Astrocyte (in vitro differentiated cells and primary cell): Measurements from ENCODE around the gene FNDC11. TPM values are rescaled to one million over a fixed set of nuclear protein-coding genes. Genes with fewer than 3 reads are reported as not detected.

Experiments
- DNase-seq: peaks from one replicate; pipeline ENCODE4 v3.0.0-alpha.2; 2010; ENCODE audit warnings: low read depth
- FAIRE-seq: peaks from 2 replicates; lab custom pipeline; 2011; peaks lifted over from hg19 to GRCh38; lab: Jason Lieb, UNC
- H2AFZ ChIP-seq: 2 replicates; pipeline ENCODE4 v1.6.0; 2012; ENCODE audit warnings: low read depth, low read length, inconsistent platforms
- H3K27ac ChIP-seq: 2 replicates; pipeline ENCODE4 v1.5.1; 2011; ENCODE audit warnings: low read depth, low read length, inconsistent platforms
- H3K27me3 ChIP-seq: 2 replicates; pipeline ENCODE4 v1.6.0; 2011; ENCODE audit warnings: low read length, inconsistent platforms; ENCODE audit not compliant: insufficient read depth
- H3K36me3 ChIP-seq: 2 replicates; pipeline ENCODE4 v1.5.1; 2011; ENCODE audit warnings: low read length, inconsistent platforms; ENCODE audit not compliant: insufficient read depth
- H3K4me1 ChIP-seq: 2 replicates; pipeline ENCODE4 v1.5.1; 2011; ENCODE audit warnings: low read length, inconsistent platforms; ENCODE audit not compliant: insufficient read depth
- H3K4me2 ChIP-seq: 2 replicates; pipeline ENCODE4 v1.6.0; 2012; ENCODE audit warnings: low read length, inconsistent platforms
- H3K4me3 ChIP-seq: 2 replicates; pipeline ENCODE4 v1.5.1; 2011; ENCODE audit warnings: low read depth, mild to moderate bottlenecking, low read length, inconsistent platforms; ENCODE audit not compliant: insufficient read depth
- H3K79me2 ChIP-seq: 2 replicates; pipeline ENCODE4 v1.6.0; 2012; ENCODE audit warnings: mild to moderate bottlenecking, low read length, inconsistent platforms; ENCODE audit not compliant: insufficient read depth
- H3K9ac ChIP-seq: 2 replicates; pipeline ENCODE4 v1.6.0; 2012; ENCODE audit warnings: mild to moderate bottlenecking, low read length, inconsistent platforms
- H3K9me3 ChIP-seq: 2 replicates; pipeline ENCODE4 v1.5.1; 2012; ENCODE audit warnings: low read depth, mild to moderate bottlenecking, low read length, inconsistent platforms; ENCODE audit not compliant: insufficient read depth
- H4K20me1 ChIP-seq: 2 replicates; pipeline ENCODE4 v1.6.0; 2012; ENCODE audit warnings: low read length, inconsistent platforms; ENCODE audit not compliant: insufficient read depth
- H3K27ac Mint-ChIP-seq: one replicate; pipeline ENCODE4 v1.8.0; 2021; ENCODE audit warnings: mild to moderate bottlenecking, mixed read lengths; ENCODE audit not compliant: unreplicated experiment
- H3K27me3 Mint-ChIP-seq: one replicate; pipeline ENCODE4 v1.8.0; 2021; ENCODE audit warnings: low read depth, mixed read lengths; ENCODE audit not compliant: unreplicated experiment
- H3K36me3 Mint-ChIP-seq: one replicate; pipeline ENCODE4 v1.8.0; 2021; ENCODE audit warnings: low read depth, mixed read lengths; ENCODE audit not compliant: unreplicated experiment
- H3K4me1 Mint-ChIP-seq: one replicate; pipeline ENCODE4 v1.8.0; 2021; ENCODE audit warnings: low read depth, mixed read lengths; ENCODE audit not compliant: unreplicated experiment
- H3K4me3 Mint-ChIP-seq: one replicate; pipeline ENCODE4 v1.8.0; 2021; ENCODE audit warnings: mild to moderate bottlenecking, moderate library complexity, mixed read lengths; ENCODE audit not compliant: unreplicated experiment
- H3K9me3 Mint-ChIP-seq: one replicate; pipeline ENCODE4 v1.8.0; 2021; ENCODE audit warnings: mild to moderate bottlenecking, mixed read lengths; ENCODE audit not compliant: unreplicated experiment
- CTCF ChIP-seq: IDR thresholded peaks from 2 replicates; pipeline ENCODE4 v1.5.1; 2011; ENCODE audit warnings: low read depth, mild to moderate bottlenecking, inconsistent platforms, low read length, moderate library complexity; ENCODE audit not compliant: insufficient read depth
- EZH2 ChIP-seq: IDR thresholded peaks from 2 replicates; pipeline ENCODE4 v1.6.1; 2012; ENCODE audit warnings: mild to moderate bottlenecking, low read length, inconsistent platforms; ENCODE audit not compliant: insufficient read depth
- total RNA-seq: library from RNA; stranded (reverse); gene quantifications from 2 replicates; pipeline ENCODE4 v1.2.1, GENCODE V29; 2021

Gene FNDC11
- total RNA-seq, 1 donor from 2014 or later, result 0.20 TPM

DNA sequence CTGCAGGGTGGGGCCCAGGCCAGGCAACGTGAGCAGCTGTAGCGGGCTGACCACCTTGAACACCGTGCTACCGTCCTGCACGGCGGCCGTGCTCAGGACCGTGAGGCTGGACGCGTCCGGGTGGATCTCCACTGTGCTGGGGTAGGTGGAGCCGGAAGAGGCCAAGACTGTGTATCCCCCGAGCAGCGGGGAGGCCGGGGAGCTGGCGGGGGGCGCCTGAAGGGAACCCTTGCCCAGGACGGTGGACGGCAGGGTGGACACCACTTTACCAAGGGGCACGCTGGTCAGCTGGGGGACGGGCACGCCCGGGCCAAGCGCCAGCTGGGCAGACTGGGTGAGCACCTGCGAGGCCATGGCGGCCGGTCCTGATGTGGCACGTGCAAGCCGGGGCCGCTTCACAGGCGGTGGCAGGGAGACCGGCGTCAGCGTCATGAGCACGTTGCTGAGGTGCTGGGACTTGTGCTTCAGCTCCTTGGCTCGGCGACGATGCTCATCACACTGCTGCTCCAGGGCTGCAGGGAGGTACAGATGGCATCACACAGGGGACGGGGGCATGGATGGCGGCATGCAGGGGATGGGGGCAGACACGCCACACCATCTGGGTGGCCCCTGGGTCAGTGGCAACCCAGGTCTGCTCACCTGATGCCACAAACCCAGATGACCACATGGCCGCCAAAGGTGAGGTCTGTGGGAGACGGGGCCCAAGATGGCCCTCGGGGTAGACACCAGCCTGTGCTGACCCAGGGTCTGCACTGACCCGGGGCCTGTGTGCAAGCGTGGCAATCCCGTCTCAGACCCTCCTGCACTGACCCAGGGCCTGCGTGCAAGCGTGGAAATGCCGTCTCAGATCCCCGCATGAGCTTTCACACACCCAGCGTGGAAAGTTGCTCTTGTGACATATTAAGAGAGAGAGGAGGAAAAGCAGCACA lies 36.5 kb downstream of the FNDC11 start:
- peaks cover 2% of the 10 kb centered on the region for H3K4me1 Mint-ChIP-seq
- Histone ChIP-seq H3K79me2 (no peaks in the 10 kb centered on the region), H3K9ac (no peak overlapping the region), H3K4me2 (no peak overlapping the region), H3K4me3 (no peak overlapping the region), H3K36me3 (no peaks in the 10 kb centered on the region), H3K27me3 (no peaks in the 10 kb centered on the region), H3K27ac (no peak overlapping the region), H2AFZ (no peak overlapping the region), H4K20me1 (no peaks in the 10 kb centered on the region), H3K4me1 (peaks cover 7% of the 10 kb centered on the region), H3K9me3 (no peaks in the 10 kb centered on the region)
- TF ChIP-seq CTCF (no peak), EZH2 (no peak)
- peaks cover 14% of the 10 kb centered on the region for H3K36me3 Mint-ChIP-seq
- H3K4me3 Mint-ChIP-seq, result no peak overlapping the region
- peaks cover 4% of the 10 kb centered on the region for H3K27me3 Mint-ChIP-seq
- no peaks in the 10 kb centered on the region for H3K9me3 Mint-ChIP-seq
- no peak for DNase-seq
- FAIRE-seq, result no peak
- no peak overlapping the region for H3K27ac Mint-ChIP-seq

DNA sequence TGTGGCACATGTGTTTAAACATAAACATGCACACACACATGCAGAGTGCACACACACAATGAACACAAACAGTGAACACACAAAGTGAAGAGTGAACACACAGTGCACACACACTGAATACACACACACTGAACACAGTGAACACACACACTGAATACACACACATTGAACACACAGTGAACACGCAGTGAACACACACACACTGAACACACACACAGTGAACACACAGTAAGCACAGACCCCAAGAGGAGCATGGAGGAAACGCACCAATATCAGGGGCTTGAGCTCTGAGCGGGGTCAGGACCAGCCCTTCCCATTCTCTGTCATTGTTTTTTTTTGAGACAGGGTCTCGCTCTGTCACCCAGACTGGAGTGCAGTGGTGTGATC lies 37.2 kb downstream of the FNDC11 start:
- Histone ChIP-seq H3K27ac (no peak overlapping the region), H3K9ac (no peak overlapping the region), H4K20me1 (no peaks in the 10 kb centered on the region), H3K9me3 (no peaks in the 10 kb centered on the region), H3K27me3 (no peaks in the 10 kb centered on the region), H3K4me1 (peaks cover 7% of the 10 kb centered on the region), H3K36me3 (no peaks in the 10 kb centered on the region), H3K4me2 (no peak overlapping the region), H3K4me3 (no peak overlapping the region), H2AFZ (no peak overlapping the region), H3K79me2 (no peaks in the 10 kb centered on the region)
- Mint-ChIP-seq H3K4me1 (peaks cover 2% of the 10 kb centered on the region), H3K9me3 (no peaks in the 10 kb centered on the region), H3K27me3 (no peaks in the 10 kb centered on the region), H3K36me3 (peaks cover 14% of the 10 kb centered on the region), H3K27ac (no peak overlapping the region), H3K4me3 (no peak overlapping the region)
- no peak for DNase-seq
- no peak for TF ChIP-seq CTCF
- no peak for TF ChIP-seq EZH2
- no peak for FAIRE-seq
